ENCODE data around the gene KRTAP10-10.
"Not testable (repeated sequence)": the region's sequence is repeated elsewhere in the genome, so short reads cannot be mapped to it uniquely, and the experiment has no call there.

Gene KRTAP10-10

DNA sequence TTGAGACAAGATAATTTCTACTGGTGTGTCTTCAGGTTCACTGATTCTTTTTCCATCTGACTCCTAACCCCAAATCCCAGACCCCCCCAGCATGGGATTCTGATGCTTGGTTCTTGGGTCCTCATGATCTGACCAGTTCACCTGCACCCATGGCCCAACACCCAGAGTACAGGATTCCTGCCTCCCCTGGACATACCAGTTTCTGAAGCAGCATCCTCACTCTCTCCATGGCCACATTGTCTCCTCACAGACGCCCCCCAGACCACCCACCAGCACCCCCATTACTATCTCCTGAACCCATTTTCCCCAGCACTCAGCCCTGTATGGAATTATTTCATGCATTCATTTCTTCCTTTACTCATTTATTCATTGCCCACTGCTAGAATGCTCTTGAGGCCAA is 19.7 kb downstream of the KRTAP10-10 start:
- H3K4me3 ChIP-seq (replicated peaks; ENCODE audit: low read depth, low read length), result no peak overlapping the region
- no peak for DNase-seq (ENCODE audit: extremely low read depth, low read depth)
- TF ChIP-seq, protein P1, sequence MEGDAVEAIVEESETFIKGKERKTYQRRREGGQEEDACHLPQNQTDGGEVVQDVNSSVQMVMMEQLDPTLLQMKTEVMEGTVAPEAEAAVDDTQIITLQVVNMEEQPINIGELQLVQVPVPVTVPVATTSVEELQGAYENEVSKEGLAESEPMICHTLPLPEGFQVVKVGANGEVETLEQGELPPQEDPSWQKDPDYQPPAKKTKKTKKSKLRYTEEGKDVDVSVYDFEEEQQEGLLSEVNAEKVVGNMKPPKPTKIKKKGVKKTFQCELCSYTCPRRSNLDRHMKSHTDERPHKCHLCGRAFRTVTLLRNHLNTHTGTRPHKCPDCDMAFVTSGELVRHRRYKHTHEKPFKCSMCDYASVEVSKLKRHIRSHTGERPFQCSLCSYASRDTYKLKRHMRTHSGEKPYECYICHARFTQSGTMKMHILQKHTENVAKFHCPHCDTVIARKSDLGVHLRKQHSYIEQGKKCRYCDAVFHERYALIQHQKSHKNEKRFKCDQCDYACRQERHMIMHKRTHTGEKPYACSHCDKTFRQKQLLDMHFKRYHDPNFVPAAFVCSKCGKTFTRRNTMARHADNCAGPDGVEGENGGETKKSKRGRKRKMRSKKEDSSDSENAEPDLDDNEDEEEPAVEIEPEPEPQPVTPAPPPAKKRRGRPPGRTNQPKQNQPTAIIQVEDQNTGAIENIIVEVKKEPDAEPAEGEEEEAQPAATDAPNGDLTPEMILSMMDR (IDR thresholded peaks at IDR 0.05; ENCODE audit: low read depth, low read length, missing control alignments), result no peak

DNA sequence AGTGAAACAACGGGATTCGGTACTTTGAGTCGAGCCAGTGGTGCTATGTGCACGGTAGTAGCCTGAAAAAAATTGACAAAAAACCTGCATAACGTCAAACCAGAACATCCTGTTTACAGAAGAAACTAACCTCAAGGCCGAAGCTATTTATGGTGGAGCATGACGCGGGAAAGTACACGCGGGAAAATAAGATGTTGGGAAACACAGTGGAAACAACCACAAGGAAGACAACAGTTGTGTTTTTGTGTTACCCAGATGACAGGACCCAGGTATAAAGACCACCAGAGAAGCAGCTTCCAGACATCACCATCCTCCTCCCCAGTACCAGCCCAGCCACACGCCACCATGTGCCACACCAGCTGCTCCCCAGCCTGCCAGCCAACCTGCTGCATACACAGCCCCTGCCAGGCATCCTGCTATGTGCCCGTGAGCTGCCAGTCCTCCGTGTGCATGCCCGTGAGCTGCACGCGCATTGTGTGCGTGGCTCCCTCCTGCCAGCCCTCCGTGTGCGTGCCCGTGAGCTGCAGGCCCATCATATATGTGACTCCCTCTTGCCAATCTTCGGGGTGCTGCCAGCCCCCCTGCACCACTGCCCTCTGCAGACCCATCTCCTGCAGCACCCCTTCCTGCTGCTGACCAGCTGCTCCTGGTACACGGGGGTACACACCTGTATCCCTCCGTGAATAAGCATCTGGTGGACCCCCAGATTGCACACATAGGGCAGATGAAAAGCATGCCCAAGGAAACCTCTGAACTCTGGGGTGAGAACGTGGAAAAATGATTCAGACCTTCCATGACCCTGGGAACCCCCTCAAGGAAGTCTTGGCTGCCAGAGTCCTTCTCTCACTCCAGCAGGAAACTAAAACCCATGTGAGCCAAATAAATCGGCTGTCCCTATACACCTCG is 20.7 kb downstream of the KRTAP10-10 start, which contains the start of gene KRTAP12-3:
KRTAP12-3 (plus strand) TSS at position 298 of the 906 bp plus-strand sequence; CDS start at position 346, 48 bp downstream.
- H3K4me3 ChIP-seq (replicated peaks; ENCODE audit: low read depth, low read length), result no peak within 1 kb of the TSS
- no peak for DNase-seq (ENCODE audit: extremely low read depth, low read depth)
- TF ChIP-seq, protein P1 (IDR thresholded peaks at IDR 0.05; ENCODE audit: low read depth, low read length, missing control alignments), result no peak

DNA sequence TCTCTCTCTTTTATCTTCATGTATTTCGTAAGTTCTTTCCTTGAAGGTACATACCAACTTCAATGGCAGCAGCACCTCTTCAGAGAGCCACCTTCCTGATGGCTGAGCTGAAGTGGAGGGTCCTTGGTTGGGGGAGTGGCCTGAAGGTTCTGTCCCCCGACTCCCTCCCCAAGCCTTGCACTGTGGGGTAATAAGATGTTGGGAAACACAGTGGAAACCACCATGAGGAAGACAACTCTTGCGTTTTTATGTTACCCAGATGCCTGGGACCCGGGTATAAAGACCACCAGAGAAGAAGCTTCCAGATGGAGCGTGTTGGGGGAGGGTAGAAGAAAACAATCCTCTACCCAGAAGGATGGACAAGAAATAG is 21.4 kb downstream of the KRTAP10-10 start:
- no peak overlapping the region for H3K4me3 ChIP-seq (replicated peaks; ENCODE audit: low read depth, low read length)
- TF ChIP-seq, protein P1 (IDR thresholded peaks at IDR 0.05; ENCODE audit: low read depth, low read length, missing control alignments), result no peak
- no peak for DNase-seq (ENCODE audit: extremely low read depth, low read depth)

DNA sequence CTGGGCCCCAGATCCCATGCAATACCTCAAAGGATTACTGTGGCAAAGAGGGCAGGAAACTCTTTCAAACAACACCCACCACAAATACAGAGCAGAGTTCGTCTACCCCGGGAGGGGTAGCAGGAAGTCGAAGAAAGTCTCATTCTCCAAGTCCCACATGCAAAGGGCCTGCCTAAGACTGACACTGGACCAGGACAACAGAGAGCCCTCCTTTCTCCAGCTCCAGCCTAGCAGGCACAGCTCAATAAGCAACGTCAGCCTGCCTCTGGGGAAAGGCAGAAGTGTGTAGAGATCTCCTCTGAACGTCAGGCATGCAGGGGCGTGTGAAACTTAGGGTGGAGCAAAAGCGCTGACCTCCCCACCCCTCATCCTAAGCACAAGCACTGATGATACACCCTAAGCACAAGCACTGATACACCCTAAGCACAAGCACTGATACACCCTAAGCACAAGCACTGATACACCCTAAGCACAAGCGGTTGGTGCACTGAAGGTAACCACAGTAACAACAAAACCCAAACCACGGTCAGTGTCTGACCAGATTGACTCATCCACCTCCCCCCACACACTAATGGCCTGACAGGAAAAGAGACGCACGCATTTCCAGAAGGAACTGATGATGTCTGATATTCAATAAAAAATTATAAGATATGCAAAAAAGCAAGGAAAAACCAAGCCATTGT is 21.9 kb downstream of the KRTAP10-10 start:
- TF ChIP-seq, protein P1 (IDR thresholded peaks at IDR 0.05; ENCODE audit: low read depth, low read length, missing control alignments), result no peak
- no peak for DNase-seq (ENCODE audit: extremely low read depth, low read depth)
- H3K4me3 ChIP-seq (replicated peaks; ENCODE audit: low read depth, low read length), result no peak overlapping the region

DNA sequence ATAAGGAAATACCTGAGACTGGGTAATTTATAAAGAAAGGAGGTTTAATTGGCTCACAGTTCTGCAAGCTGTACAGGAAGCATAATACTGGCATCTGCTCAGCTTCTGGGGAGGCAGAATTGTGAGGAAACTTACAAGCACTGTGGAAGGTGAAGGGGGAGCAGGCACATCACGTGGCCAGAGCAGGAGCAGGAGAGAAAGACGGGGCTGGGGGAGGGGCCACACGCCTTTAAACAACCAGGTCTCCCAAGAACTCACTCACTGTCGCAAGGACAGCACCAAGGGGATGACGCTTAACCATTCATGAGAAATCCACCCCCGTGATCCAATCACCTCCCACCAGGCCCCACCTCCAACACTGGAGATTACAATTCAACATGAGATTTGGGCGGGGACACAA is 24.4 kb downstream of the KRTAP10-10 start:
- DNase-seq (ENCODE audit: extremely low read depth, low read depth); H3K4me3 ChIP-seq (replicated peaks; ENCODE audit: low read depth, low read length): not testable (repeated sequence)

DNA sequence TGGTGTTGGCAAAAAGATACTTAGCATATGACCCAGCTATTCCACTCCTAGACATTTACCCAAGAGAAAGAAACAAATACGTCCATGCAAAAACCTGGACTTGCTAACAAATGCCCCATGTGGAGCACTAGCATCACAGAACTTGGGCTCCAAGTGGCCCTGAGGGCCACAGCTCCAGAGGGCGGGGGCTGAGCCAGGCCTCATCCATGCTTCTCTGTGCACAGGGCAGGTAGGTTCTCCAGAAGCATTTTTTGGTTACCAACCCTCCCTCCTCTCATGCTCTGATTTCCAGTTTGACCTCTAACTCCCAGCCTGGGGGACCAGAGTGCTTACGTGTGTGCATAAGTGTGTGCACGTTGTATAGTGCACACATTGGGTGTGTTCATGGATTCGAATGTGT is 27.5 kb downstream of the KRTAP10-10 start:
- no peak for DNase-seq (ENCODE audit: extremely low read depth, low read depth)
- H3K4me3 ChIP-seq (replicated peaks; ENCODE audit: low read depth, low read length), result no peak overlapping the region
- TF ChIP-seq, protein P1 (IDR thresholded peaks at IDR 0.05; ENCODE audit: low read depth, low read length, missing control alignments), result no peak

All from HFF-Myc (cell line).